ENCODE results near the gene TRIB2. TPM values are rescaled to one million over a fixed set of nuclear protein-coding genes. Genes with fewer than 3 reads are reported as not detected.

Gene TRIB2
- total RNA-seq, 6 donors from 2014 or later: 25.4 to 104 (median 42.4) TPM

GRCh38 chr2:12762976-12763375 is 46.2 kb downstream of the TRIB2 start:
- 85 to 86% methylated on average over 4 of the region's 4 CpGs for WGBS, 2 donors
- ATAC-seq (ENCODE audit: low FRiP score in 2 of 2) (no peak), DNase-seq (no peak)
- TF ChIP-seq, protein P1, sequence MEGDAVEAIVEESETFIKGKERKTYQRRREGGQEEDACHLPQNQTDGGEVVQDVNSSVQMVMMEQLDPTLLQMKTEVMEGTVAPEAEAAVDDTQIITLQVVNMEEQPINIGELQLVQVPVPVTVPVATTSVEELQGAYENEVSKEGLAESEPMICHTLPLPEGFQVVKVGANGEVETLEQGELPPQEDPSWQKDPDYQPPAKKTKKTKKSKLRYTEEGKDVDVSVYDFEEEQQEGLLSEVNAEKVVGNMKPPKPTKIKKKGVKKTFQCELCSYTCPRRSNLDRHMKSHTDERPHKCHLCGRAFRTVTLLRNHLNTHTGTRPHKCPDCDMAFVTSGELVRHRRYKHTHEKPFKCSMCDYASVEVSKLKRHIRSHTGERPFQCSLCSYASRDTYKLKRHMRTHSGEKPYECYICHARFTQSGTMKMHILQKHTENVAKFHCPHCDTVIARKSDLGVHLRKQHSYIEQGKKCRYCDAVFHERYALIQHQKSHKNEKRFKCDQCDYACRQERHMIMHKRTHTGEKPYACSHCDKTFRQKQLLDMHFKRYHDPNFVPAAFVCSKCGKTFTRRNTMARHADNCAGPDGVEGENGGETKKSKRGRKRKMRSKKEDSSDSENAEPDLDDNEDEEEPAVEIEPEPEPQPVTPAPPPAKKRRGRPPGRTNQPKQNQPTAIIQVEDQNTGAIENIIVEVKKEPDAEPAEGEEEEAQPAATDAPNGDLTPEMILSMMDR (IDR thresholded peaks at IDR 0.05): no peak
- TF ChIP-seq POLR2AphosphoS5 (IDR thresholded peaks at IDR 0.05): no peak
- no peak for TF ChIP-seq POLR2A (IDR thresholded peaks at IDR 0.05)
- no peak for TF ChIP-seq EP300 (IDR thresholded peaks at IDR 0.05)
- no peaks in the 10 kb centered on the region for H3K27me3 ChIP-seq
- H3K27ac ChIP-seq: no peak overlapping the region
- no peaks in the 10 kb centered on the region for H3K36me3 ChIP-seq
- H3K9me3 ChIP-seq: peaks cover 0 to 3% (median 0%) of the 10 kb centered on the region in 4 donors
- no peaks in the 10 kb centered on the region for H3K4me1 ChIP-seq
- no peak overlapping the region for H3K4me3 ChIP-seq

GRCh38 chr2:12763486-12763885 is 46.8 kb downstream of the TRIB2 start:
- ATAC-seq (ENCODE audit: low FRiP score in 2 of 2) (no peak), DNase-seq (no peak)
- WGBS, 2 donors: 54 to 58% methylated on average over 4 of the region's 4 CpGs
- no peaks in the 10 kb centered on the region for H3K4me1 ChIP-seq
- no peaks in the 10 kb centered on the region for H3K27me3 ChIP-seq
- peaks cover 0 to 3% (median 0%) of the 10 kb centered on the region in 4 donors for H3K9me3 ChIP-seq
- H3K27ac ChIP-seq: no peak overlapping the region
- no peaks in the 10 kb centered on the region for H3K36me3 ChIP-seq
- H3K4me3 ChIP-seq: no peak overlapping the region
- TF ChIP-seq POLR2A (IDR thresholded peaks at IDR 0.05): no peak
- TF ChIP-seq, protein P1 (IDR thresholded peaks at IDR 0.05): no peak
- no peak for TF ChIP-seq EP300 (IDR thresholded peaks at IDR 0.05)
- no peak for TF ChIP-seq POLR2AphosphoS5 (IDR thresholded peaks at IDR 0.05)

GRCh38 chr2:12764075-12764730 is 47.5 kb downstream of the TRIB2 start:
- H3K4me3 ChIP-seq: no peak overlapping the region
- H3K27me3 ChIP-seq: no peaks in the 10 kb centered on the region
- no peak overlapping the region for H3K27ac ChIP-seq
- peaks cover 0 to 3% (median 0%) of the 10 kb centered on the region in 4 donors for H3K9me3 ChIP-seq
- no peaks in the 10 kb centered on the region for H3K36me3 ChIP-seq
- H3K4me1 ChIP-seq: no peaks in the 10 kb centered on the region
- DNase-seq: no peak
- TF ChIP-seq POLR2AphosphoS5 (IDR thresholded peaks at IDR 0.05): no peak
- TF ChIP-seq, protein P1 (IDR thresholded peaks at IDR 0.05): no peak
- TF ChIP-seq POLR2A (IDR thresholded peaks at IDR 0.05): no peak
- TF ChIP-seq EP300 (IDR thresholded peaks at IDR 0.05): no peak
- peak in 1 of 2 donors; percentile 81 for ATAC-seq (ENCODE audit: low FRiP score in 2 of 2)
- 77 to 91% methylated on average over 4 of the region's 4 CpGs for WGBS, 2 donors

DNA sequence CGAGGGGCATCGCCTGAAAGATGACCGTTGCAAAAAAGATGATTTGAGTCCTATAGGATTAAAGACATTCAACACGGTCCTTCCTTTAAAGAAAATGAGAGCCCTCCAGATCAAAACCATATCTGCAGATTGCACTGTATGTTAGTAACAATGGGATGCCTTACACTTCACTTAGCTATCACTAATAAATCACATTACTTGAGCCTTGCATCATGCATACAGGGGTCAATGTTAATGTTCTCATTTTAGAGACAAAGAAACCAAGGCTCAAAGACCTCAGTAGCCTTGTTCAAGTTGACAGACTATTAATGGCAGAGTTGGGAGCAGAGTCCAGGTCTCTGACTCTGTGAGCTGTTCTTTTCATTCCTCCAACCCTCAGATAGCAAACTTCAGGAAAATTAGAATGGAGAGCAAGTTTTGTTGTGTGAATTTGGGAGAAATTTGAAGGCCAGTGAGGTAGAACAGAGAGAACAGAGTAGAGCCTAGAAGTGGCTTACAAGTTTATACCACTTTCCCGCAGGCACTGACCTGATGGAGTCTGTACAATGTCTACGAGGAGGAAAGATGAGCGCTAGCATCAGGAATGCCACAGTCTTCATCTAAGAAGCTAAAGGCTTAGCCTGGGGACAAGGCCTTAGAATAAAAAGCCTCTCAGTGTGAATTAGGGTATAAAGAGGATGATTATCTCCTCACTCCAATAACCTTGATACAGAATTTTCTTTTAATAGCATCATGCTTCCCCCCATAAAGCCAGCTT is 48.3 kb downstream of the TRIB2 start:
- 80 to 81% methylated on average over 7 of the region's 7 CpGs for WGBS, 2 donors
- TF ChIP-seq EP300 (IDR thresholded peaks at IDR 0.05) (no peak), POLR2AphosphoS5 (IDR thresholded peaks at IDR 0.05) (no peak), POLR2A (IDR thresholded peaks at IDR 0.05) (no peak)
- TF ChIP-seq, protein P1 (IDR thresholded peaks at IDR 0.05): no peak
- DNase-seq: no peak
- H3K9me3 ChIP-seq: peaks cover 0 to 3% (median 0%) of the 10 kb centered on the region in 4 donors
- no peaks in the 10 kb centered on the region for H3K27me3 ChIP-seq
- no peaks in the 10 kb centered on the region for H3K36me3 ChIP-seq
- no peak overlapping the region for H3K27ac ChIP-seq
- H3K4me1 ChIP-seq: no peaks in the 10 kb centered on the region
- H3K4me3 ChIP-seq: no peak overlapping the region
- no peak for ATAC-seq (ENCODE audit: low FRiP score in 2 of 2)

Data from upper lobe of left lung (tissue), 6 donors.